Stimulated activated CD8-positive, alpha-beta memory T cell treated with anti-CD3 and anti-CD28 coated beads, Interleukin-7, amount 100 ng/mL, for 48 hours (primary cell): ENCODE measurements around the gene EFHD2.
A peak's percentile ranks its signal among the peaks of the same experiment; 100 is the strongest.
"Not testable (repeated sequence)": the region's sequence is repeated elsewhere in the genome, so short reads cannot be mapped to it uniquely, and the experiment has no call there.

Source experiments
- DNase-seq, 2 donors: peaks; one replicate each; pipeline ENCODE4 v3.0.0-alpha.2; 2020; ENCODE audit warnings: low read depth in 1 of 2; ENCODE audit errors: extremely low read depth in 1 of 2

Gene EFHD2

GRCh38 chr1:15411593-15412137 is 2.0 kb downstream of the EFHD2 start:
- DNase-seq: peak in 1 of 2 donors; percentile 33

DNA sequence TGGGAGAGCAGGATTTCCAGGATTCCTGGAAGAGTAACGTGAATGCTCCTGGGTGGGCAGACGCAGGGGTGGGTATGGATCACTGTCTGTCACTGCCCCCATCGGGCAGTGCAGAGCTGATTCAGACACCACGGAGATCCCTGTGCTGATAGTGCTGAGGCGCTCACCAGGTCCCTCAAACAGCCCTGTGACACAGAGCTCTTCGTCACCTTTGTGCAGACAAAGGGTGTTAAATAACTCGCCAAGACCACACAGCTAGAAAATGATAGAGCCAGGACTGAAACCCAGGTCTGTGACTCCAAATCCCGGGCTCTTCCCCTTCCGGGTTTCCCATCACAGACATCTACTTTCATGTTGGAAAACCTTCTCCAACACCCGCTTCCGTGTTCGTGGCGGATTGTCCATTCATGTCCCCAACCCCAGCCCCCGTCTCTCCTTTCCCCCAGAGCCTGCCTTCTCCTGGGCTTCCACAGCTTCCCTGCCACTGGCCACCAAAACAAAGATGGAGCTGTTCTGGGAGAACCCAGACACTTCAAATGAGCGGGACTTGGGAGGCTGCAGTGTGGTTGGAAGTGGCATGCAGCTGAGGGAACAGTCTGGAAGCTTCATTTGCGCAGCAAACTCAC is 2.6 kb downstream of the EFHD2 start:
- peak in 1 of 2 donors; percentile 63 for DNase-seq

GRCh38 chr1:15412843-15413242 is 3.2 kb downstream of the EFHD2 start:
- DNase-seq: no peak

DNA sequence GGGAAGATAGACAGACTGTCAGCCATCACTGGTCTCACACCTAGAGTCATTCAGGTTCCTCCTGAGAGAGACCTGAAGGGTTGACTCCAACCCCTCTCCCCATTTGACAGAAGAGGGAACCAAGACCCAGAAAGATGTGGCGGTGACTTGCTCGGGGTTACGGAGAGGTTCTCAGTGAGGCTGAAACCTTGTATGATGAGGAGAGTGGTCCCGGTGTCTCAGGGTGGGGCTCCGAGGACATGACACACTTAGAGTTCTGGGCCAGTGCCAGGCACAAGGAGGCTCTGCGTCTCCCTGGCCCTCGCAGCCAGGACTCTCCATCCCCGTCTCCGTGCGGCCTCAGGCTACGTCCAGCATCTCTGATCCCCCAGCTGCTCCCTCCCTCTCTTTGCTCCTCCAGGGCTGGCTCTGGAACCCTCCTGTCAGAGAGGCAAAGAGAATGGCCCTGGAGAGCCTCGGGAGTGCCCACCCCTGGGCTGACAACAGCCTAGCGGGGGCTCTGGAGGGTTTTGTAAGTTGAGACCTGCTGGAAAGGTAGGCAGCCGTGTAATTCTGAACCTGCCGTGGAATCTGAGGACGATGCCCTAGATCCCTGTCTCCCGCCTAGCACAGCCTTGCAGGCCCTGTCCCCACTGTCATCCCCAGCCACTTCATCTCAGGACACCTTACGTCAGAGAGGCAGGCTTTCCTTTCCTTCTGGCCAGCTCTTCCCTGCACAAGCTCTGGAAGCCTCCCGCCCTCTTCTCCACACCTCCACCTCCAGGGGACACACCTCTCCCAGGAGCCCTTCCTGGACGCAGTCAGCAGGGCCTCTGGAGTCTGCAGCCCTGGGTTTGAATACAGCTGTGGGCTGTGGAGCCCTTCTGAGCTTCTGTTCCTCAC is 4.1 kb downstream of the EFHD2 start:
- no peak for DNase-seq

DNA sequence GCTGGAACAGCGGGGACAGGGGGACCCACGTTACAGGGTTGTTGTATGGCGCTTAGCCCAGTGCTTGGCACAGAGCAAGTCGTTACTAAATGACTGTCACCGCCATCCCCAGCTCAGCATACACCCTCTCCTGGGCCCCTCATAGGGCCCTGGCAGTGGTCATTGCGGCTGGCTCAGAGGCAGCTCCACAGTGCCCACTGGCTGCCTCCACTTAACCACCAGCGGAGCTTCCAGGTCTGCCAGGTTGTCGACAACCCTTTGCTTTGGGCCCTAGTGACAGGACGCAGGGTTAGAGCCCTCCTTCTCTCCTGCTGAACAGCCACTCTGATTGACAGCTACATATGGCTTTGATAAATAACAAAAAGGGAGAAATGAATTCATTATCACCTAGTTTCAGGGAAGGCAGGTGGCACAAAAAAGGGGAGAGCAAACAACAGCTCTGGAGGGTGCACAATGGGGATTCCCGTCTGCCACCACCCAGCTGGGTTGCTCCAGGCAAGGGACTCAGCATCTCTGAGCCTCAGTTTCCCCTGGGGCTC is 4.8 kb downstream of the EFHD2 start:
- DNase-seq: no peak

- peak in 1 of 2 donors; percentile 41 for DNase-seq
Observed at GRCh38 chr1:15417059-15417934, 7.6 kb downstream of the EFHD2 start.

GRCh38 chr1:15418806-15419515 is 9.3 kb downstream of the EFHD2 start:
- DNase-seq: no peak

DNA sequence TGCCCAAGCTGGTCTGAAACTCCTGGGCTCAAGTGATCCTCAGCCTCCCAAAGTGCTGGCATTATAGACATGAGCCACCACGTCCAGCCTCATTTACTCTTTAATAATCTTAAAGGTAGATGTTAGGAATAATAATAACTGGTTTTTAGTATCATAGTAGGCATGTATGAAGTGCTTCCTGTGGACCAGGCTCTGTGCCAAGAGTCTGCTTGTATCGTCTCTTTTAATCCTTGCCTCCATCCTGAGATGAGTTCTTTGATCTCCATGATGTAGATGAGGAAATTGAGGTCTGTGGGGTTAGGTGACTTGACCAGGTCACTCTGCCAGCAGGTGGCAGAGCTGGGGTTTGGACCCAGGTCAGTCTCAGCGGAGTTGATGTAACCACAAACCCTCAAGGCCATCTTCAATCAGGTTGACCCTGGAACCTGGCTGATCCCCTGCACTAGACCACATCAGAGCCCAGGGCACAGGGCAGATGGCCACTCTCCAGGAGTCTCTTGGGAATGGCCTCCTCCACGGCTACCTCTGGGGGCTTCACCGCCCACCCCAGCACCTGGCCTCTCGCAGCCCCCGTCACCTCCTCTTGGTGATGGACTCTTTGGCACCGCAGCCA is 11.3 kb downstream of the EFHD2 start:
- DNase-seq: no peak

DNA sequence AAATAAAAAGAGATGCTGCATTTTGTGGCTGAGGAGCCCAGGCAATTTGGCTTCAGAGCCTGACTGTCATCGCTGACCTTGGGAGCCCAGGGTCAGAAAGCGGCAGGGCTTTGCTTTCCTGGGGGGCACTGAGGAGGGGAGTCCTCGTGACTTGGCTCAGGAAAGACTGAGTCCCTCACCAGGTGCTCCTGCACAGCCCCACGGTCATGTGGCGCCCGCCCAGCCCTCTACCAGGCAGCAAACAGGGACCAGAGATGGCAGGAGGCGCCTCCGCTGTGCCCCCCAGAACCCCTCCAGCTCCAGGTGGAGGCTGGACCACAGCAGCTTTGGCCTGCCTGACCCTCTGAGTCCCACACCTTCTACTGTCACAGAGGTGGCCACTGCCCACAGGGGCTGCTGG is 13.2 kb downstream of the EFHD2 start:
- no peak for DNase-seq

- no peak for DNase-seq
Observed at GRCh38 chr1:15423355-15424077, 13.8 kb downstream of the EFHD2 start.

DNA sequence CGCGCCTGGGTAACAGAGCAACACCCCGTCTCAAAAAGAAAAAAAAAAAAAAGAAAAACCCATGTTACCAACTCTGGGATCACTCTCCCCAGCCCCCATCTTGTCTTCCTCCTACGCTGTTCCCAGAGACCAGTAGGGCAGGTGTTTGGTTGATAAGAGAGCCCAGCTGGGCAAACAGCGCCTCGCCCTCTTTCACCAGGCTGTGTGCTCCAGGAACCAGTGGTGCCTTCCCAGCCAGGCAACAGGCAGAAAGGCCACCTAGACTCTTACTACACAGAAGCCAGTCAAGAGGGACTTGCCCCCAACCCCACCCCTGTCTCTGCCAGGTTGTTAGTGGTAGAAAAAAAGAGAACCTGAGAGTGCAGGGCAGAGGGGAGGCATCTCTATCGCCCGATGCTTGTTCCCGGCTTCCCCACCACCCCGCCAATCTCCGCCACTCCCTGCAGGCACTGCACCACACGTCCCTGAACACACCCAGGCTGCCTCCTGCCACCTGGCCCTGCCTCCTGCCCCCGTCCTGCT is 14.5 kb downstream of the EFHD2 start:
- no peak for DNase-seq

GRCh38 chr1:15424981-15425380 is 15.3 kb downstream of the EFHD2 start:
- no peak for DNase-seq

DNA sequence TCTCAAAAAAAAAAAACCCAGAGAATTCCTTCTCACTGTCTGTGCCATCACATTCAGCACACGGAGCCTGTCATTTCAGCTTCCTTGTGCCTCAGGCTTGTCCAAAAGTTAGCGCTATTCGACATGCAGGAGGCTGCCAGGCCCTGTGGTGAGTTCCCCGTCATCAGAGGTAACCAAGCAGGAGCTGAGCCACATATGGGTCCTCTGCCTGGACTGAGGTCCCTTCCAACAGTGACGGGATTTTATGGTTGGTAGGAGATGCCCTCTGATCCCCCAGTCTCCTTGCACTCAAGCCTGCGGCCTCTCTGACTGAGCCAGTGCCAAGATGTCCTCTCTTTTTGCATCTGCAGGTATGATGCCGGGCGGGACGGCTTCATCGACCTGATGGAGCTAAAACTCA is 15.8 kb downstream of the EFHD2 start:
- no peak for DNase-seq

- DNase-seq: no peak
Observed at GRCh38 chr1:15425958-15426357, 16.3 kb downstream of the EFHD2 start.

GRCh38 chr1:15426492-15427279 is 17.0 kb downstream of the EFHD2 start:
- DNase-seq: no peak

GRCh38 chr1:15427280-15427666 is 17.6 kb downstream of the EFHD2 start:
- DNase-seq: no peak

GRCh38 chr1:15428252-15428651 is 18.6 kb downstream of the EFHD2 start:
- DNase-seq: not testable (repeated sequence)

- no peak for DNase-seq
Observed at GRCh38 chr1:15428815-15429435, 19.2 kb downstream of the EFHD2 start.
